ENCODE measurements around the gene TMEM150C.

The TMEM150C gene

DNA sequence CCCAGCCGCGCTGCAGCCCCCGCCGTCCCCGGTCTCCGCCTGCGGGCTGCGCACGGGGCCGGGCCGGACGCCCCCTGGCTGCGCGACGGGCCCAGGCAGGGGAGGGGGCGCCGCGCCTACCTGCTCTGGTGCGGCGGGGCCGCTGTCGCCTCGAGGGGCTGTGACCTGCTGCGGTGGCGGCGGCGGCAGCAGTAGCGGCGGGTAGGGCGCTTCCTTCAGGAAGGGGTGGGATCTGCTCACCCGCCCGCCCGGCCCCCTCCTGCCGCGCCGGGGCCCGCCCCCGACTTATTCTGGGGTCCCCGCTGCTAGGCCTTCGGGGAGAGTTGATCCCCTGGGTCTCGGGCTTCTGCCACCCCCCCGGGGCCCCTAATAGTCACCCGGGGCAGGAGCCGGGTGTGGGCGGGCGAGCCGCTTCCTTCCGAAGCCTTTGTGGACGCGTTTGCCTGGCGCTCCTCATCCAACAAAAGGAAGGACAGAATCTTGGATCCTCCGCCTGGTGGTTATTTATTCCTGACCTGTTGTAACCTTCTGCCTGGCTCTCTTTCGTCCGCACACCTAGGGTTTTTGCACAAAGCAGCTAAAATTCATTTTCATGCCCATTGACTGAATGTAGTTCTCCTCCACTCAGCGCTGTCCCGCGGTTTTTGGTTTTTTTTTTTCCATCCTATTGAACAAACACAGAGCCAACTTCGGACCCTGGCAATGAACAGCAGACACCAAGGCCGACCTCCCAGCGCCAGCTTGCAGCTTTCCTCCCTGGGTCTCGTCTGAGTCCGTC lies at the start of gene TMEM150C:
Gene TMEM150C, minus strand, starts transcription at position 203 of the 778 bp plus-strand sequence. CDS start 57,331 bp downstream, outside the sequence.
- DNase-seq, result no peak

DNA sequence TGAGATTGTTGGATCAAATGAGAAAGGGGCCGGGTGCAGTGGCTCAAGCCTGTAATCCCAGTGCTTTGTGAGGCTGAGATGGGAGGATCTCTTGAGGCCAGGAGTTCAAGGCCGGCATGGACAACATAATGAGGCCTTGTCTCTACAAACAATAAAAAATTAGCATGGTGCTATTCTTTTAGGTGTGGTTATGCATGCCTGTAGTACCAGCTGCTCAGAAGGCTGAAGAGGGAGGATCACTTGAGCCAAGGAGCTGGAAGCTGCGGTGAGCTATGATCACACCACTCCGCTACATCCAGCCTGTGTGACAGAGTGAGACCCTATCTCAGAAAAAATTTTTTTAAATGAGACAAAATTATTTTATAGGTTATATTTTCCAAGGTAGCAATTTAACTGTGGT lies 49.7 kb upstream of the TMEM150C start:
- DNase-seq, result no peak

DNA sequence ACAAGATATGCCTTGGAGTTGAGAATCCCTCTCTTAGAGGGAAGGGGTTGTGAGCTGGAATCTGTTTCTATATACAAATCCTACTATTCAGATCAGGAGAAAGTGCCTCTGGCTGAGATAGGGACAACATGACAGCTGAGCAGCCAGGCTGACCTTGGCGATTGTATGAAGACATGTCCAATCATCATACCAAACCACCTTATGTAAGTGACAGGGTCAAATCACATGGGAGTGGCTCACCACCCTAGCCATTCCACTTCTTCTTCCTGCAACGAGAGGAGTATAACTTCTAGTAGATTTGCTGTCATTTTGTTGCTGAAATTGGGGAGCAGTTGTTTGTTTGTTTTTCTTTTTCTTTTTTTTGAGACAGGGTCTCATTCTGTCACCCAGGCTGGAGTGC lies 48.3 kb upstream of the TMEM150C start:
- no peak for DNase-seq

DNA sequence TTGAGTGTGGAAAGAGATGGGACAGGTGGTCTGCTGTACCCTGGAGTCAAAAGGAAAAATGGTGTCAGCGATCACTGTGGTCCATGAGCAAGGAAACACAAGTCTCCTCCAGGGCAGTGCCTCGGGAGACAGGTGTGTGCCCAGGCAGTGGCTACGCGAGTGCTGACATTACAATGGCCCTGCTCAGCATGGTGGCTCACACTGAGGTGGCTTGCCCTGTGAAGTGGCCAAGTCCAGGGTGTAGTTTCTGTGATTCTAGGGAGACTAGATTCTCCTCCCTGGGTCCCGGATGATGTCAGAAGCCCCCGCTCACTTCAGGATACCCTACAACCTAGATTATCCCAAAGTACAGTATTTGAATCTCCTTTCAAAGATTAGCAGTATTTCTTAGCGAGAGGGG lies 44.8 kb upstream of the TMEM150C start:
- no peak for DNase-seq

DNA sequence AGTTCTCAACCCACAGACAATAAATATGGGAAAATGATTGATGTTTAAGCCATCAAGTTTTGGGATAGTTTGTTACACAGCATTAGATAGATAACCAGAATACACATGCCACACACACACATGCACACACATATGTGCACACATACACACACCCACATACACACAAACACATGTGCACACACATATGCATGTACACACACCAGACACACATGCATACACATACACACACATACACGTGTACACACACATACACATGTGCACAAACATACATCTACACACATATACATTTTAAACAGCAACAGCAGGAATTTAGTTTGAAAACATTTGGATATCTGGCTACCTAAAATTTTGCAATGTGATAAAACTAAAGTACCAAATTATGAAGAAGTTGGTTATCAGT lies 42.7 kb upstream of the TMEM150C start:
- no peak for DNase-seq

DNA sequence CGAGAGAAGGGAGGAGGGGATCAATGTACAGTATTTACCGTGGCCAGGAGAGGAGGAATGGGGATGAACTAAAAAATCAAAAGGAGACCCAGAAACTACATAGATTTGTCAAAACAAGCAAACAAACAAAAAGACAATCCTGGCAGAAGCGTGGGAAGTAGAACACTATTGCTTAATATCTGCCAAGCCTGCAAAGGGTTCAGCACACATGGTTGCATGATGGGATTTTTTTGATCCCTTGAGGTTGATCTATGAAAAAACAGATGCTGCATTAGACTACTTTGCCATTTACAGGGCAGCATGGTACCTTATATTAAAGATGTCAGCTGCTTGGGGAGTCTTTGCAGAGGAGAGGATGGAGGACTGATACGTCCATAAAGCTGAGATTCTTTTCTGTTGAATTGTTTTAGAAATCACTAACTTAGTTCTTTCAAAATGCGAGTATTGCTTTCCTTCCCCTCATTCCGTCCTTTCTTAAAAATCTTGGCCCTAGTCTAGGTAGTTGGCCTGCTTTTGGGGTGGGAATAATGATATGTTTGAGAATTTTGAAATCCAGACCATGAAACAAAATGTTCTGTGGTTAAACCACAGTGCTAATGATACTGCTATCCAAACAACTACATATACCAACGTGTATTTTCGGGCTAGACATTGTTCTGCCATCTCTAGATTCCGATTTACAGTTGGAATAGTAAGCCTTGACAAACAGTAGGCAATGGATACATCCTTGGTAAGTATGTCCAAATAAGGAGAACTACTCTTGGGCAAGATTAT lies 39.6 kb upstream of the TMEM150C start:
- DNase-seq, result no peak

DNA sequence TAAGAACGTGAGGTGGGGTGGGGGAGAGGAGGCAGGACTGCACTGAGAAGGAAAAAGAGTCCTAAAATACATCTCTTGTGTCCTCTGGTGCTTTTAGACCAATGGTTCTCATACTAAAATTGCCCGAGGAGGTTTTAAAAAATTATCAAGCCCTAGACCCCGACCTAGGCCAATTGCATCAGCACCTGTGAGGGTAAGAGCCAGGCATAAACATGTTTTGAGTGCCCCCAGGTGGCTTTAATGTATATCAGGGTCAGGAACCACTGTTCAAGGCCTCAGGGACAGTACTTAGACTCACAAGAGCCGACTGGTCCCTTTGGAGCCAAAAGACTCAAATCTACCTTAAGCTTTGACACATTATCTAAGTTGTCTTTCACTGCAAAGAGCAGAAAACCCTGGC lies 37.5 kb upstream of the TMEM150C start:
- DNase-seq, result no peak

DNA sequence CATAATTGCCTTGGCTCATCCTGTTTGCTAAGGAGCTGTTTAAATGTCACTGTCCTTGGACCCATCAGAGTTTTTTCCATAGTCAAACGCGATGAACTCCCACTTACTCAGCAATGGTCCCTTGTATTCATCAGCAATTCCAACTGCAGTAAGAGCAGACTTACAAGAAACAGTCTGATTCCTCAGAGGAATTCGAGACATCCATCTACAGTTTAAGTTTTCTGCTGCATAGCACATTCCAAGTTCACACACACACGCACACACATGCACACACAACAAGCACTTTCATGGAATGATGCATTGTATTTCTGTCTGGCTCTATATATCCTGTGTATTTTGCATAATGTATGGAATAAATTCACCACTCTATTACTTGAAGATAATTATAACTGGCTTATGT lies 32.7 kb upstream of the TMEM150C start:
- DNase-seq, result no peak

DNA sequence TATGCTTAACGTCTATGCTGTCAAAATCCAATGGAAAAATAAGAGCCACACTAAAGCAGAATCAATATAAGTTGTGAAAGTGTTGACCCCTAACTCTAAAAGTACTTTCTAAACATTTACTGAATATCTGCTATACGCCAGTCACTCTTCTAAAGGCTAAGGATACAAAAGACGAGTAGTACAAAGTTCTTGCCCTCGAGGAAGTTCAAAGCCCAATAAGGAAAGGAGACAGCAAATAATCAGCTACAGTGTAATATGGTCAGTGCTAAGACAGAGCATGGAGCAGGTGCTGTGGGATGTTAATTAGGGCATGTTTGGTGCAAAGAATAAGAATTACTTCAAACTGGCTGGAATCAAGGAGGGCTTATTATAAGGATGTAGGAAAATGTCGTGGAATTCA lies 31.6 kb upstream of the TMEM150C start:
- no peak for DNase-seq

DNA sequence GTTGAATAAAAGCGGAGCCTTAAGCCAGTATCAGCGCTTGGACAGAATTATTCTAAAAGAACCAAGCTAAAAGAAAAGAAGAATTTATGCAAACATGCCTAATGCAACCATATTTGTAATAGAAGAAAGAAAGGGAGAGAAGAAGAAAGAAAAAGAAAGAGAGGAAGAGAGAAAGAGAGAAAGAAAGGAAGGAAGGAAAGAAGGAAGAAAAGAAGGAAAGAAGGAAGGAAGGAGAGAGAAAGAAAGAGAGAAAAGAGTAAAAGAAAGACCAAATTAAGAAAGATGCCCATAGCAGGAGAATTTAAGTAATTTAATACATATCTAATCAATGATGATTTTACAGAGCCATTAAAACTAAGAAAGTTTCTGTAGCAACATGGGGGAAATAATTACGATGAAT lies 30.9 kb upstream of the TMEM150C start:
- DNase-seq, result no peak

DNA sequence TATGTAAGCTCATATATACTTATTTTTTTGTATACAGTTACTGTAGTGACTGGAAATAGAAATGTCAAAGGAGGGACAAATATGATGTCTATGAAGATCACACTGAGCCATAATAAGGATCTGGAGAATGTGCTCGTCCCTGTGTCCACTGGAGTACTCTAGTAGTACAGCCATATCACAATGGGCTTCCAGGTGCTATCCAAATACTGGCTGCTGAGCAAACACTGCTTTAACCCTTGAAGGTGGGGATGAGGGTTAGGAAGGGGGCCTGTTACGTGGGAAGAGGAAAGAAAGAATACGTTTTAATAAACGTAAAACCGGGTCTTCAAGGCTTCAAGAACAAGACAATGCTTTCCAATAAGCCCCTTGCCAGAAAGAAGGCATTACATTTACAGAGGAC lies 29.8 kb upstream of the TMEM150C start:
- no peak for DNase-seq

DNA sequence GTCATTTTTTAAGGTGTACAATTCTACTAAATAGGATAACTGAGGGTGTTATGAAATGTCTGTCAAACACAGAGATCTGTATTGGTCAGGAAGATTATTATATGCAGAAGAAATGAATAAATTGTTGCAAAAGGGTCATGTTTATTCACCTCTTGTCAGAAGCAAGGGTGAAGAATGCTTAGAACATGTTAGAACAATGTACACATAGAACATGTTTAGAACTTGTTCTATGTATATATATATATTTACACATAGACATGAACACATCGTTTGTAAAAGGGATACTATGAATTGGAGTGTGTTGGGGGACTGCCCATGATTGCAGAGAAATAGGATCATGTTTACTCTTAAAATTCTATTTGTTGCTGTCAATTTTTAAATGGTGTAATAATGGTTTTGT lies 28.0 kb upstream of the TMEM150C start:
- no peak for DNase-seq

DNA sequence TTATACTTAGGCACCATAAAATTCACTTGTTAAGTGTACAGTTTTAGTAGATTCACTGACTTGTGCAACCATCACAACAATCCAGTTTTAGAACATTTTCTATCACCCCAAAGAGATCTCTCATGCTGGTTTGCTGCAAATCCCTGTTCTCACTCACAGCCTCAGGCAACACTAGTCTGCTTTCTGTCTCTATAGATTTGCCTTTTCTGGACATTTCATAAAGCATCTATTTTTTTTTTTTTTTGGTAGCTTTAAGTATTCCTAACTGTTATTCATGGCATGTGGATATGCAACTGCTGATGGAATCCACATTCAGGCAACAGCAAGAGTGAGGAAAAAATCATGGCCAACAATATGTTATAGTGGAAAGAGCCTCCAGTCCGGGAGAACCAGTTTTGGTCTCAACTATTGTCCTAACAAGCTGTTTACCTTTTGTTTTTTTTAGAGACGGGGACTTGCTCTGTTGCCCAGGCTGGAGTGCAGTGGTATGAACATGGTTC lies 27.0 kb upstream of the TMEM150C start:
- DNase-seq, result no peak

DNA sequence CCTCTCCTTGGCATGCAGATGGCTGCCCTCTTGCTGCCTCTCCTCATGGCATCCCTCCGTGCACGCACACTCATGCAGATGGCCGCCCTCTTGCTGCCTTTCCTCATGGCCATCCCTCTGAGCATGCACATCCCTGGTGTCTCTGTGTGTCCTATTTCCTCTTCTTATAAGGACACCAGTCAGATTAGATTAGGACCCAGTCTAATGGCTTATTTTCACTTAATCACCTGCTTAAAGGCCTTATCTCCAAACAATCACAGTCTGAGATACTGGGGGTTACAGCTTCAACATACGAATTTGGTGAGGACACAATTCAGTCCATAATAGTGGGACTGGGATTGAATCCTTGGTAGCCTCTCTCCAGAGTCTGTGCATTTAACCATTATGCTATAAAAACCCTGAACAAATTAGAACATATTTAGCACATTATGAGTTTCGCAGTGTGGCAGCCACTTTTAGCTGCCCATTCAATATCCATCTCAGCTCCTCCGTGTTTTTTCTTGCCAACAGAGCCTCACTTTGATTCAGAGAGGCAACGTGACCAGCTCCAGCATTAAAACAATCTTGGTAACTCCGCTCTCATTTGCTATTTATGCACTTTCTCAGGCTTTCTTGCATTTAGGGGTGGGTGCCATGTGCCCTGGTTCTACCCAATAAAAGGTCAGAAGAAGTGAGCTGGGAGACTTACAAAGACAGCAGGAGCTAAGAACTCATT lies 26.2 kb upstream of the TMEM150C start:
- DNase-seq, result no peak

DNA sequence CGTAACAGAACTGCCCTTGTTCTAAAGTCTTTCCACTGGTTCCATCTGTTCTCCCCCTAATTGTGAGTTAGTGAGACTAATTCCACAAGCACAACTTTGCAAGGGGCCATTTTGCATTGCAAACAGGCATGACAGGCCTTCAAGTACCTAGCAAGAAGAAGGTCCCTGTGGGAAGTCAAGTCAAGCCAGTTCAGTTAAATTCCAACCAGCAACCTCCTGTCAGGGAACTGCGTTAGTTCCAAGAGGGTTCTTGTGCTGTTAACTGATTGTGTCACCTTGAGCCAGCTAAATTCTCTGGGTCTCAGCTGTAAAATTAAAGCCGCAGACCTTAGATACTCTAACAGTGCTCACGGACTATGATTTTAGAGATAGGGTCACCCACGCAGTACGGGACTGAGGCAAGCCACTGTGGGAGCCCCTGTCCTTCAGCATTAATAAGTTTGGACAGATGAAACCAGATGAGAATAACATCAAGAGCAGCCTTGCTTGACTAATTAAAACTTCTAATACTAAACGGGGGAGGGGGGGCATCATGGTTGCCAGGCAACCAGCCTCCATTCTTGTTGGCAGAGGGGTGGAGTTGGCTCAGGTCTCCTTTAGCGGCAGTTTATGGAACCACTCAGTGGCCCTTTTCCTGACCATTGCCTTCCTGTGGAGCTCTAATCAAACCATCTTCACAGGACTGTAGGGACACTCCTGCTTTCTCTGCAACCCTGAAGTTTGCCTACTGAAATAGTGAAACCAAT lies 24.1 kb upstream of the TMEM150C start:
- no peak for DNase-seq

DNA sequence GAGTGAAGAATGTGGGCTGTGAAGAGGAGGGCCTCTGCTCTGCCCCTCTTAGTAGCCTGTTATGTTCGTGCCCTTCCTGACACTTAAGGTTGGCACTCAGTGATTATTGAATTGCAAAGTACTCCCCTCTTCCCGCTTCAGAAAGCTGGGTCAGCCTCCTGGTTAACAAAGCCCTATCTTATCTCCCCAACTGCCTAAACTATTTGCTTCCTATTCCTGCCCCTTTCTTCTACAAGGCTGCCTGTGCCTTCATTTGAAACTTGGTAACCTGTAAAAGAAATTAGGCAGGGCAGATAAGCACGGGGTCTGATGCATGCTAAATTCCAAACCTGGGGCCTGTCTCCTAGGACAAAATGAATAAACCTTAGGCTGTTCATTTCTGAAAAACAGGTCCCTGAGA lies 23.1 kb upstream of the TMEM150C start:
- DNase-seq, result no peak

DNA sequence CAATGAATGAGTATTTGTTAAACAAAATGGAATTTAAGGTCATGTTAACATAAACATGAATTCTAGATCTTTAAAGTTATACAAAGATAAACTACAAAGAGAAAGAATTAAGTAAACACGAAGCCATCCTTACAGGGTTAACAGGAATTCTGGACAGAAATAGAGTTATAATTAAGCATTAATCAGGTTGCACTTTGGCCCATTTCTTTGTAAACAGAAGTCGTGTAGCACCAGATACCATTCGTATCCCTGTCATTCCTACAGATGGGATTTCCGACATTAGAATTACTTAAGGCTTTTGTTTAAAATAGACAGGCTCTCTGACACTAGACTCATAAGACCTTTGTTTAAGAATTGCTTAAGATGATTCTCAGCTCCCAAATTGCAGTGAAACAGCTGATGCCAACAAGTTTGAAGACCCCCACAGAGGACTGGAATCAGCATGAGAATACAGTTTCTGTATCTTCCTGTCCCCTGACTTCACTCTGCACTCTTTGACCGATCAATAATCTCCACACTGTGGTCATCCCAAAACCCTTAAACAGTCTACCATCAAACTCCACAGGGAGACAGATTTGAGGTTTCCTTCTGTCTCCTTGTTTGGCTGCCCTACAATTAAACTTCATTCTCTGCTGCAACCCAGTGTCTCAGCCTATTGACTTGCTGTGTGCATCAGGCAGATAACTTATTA lies 22.3 kb upstream of the TMEM150C start:
- no peak for DNase-seq

DNA sequence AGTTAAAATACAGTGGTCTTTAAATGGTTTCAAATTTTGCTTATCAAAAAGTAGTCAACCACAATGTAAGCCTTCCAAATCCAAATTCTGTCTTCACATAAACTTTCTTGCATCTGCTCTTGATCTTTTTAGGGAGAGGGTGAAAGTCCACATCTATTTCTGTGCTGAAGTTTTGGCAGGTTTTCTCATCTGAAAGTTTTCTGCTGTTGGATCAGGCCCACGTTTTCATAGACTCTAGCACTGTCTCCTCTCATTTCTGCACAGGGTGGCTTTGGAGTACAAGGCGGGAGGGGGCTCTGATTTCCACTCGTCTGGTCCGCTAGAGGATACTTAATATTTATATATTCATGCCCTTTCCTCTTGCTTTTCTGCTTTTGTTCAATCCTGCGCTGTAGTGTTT lies 18.1 kb upstream of the TMEM150C start:
- no peak for DNase-seq

DNA sequence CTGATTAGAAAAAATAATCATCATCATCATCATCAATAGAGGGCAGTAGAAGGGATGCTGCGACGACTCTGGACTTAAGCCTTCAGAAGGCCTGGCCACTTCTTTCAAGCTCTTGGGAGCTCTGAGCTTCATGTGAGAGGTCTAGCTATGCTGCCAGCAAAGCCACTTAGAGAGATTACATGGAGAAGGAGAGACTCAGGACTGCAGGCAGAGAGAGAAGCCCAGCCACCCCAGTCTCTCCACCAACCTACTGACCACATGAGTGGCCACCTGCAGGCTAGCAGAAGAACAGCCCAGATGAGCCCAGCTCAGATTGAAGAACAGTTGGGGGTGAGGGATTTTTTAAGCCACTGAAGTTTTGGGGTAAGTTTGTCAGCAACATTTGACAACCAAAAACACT lies 17.1 kb upstream of the TMEM150C start:
- no peak for DNase-seq

DNA sequence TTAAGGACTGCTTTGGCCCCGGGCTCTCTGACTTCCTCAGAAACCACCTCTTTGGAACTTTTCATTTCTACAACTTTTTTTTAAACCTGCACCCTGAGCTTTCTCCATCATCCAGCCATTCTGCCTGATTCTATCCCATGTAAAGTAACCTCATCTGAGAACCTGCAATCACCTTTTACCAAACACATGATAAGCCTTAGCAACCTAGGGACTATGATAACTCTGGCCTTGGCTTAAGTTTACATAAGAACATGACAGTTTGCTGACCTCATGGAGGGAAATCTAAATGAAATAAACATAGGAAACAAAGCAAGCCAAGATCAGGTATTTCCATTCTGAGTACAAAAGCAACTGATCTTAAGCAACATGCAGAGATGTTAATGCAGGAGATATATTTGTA lies 15.7 kb upstream of the TMEM150C start:
- no peak for DNase-seq

DNA sequence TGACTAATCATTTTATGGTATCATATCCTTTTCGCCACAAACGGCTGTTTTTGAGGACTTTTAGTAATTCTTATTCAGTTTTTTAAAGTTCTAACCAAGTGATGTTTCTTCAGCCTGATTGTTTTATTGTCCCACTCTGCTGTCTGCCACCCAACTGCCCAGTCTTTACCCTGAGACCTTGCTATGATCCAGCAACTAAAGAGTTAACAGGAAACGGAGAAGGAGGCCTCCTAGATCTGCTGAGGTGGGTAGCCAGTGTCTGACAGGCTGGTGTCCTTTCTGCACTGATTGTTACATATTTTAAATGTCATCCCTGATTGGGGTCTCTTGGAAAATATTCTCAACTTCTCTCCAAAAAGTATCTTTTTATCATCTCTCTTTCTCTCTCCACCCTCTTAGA lies 7.9 kb upstream of the TMEM150C start:
- DNase-seq, result no peak

DNA sequence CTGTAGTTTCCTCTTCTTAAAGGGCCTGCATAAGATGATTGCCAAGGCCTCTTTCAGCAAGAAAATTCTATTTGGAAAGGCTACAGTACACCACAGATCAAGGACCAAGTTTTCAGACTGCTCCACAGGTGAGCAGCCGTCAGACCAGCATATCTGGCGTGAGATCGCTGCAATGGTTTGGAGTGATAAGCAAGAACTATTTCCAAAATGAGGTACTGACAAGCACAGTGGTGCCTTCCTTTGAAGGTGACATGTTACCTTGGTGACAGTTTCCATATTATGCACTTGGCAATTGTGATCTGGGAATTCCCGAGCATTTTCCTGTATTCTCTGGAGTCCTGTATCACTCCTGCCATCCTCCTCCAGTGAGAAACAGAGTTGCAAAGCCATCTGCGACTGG lies 7.3 kb upstream of the TMEM150C start:
- no peak for DNase-seq

Data from hippocampal formation (tissue), 2 donors.